BJ (cell line): Measurements from ENCODE around the gene AKNA. TPM values are rescaled to one million over a fixed set of nuclear protein-coding genes. Genes with fewer than 3 reads are reported as not detected.

ENCODE experiments used
- CTCF ChIA-PET: fragments of 350-600 bp; formaldehyde crosslinking; extraction: SDS; loops from one replicate; lab custom pipeline; 2021; ENCODE audit warnings: antibody characterized with exemption, inconsistent platforms; lab: Yijun Ruan, JAX
- POLR2A ChIA-PET: fragments of 300-600 bp; sonication (Branson Sonifier 250); formaldehyde crosslinking; extraction: SDS; loops from one replicate; lab custom pipeline; 2021; ENCODE audit warnings: antibody characterized with exemption; lab: Charles Lee
- DNase-seq: peaks from one replicate; pipeline ENCODE4 v3.0.0-alpha.2; 2011; ENCODE audit warnings: low read depth
- H3K27me3 ChIP-seq: 2 replicates; pipeline ENCODE4 v1.6.0; 2011; ENCODE audit warnings: low read length; ENCODE audit not compliant: control insufficient read depth, insufficient read depth
- H3K36me3 ChIP-seq: 2 replicates; pipeline ENCODE4 v1.5.1; 2011; ENCODE audit warnings: low read length; ENCODE audit not compliant: control insufficient read depth, insufficient read depth
- H3K4me3 ChIP-seq: 2 replicates; pipeline ENCODE4 v1.5.1; 2011; ENCODE audit warnings: low read depth, mild to moderate bottlenecking, control low read depth, low read length
- polyA plus RNA-seq: library from polyadenylated mRNA; depleted of rRNA; stranded (reverse); fragments of >200 nt; gene quantifications from 2 replicates; pipeline ENCODE4 v1.2.3, GENCODE V29; 2011
- TF ChIP-seq, protein P1 (sequence below): IDR thresholded peaks from 2 replicates; pipeline ENCODE4 v1.5.1; 2011; ENCODE audit warnings: low read depth, mild to moderate bottlenecking, control low read depth, inconsistent platforms, low read length, moderate library complexity; ENCODE audit not compliant: insufficient read depth

AKNA gene
- polyA plus RNA-seq, 1 experiment = 11.8 TPM

DNA sequence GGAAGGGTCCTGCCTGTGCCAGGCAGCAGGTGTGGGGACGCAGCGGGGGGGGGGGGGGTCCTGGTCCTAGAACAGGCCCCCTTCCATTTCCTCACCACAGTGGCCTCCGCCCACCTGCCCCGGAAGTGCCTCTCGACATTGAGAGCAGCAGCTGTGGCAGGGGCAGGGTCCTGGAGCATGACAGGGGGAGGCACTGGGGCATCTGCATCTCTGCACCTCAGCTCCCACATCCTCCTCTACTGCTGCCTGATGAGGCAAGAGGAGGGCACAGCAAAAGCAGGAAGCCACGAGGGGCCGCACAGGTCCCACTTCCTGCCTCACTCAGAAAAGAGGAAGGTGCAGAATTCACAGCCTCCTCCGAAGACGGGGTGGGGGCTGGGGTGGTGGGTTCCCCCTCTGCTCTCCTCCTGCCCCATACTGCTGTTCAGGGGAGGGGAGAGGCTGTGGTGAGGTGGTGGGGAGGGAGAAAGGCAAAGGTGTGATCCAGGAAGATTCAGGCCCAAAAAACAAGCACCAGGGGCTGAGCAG lies 14.8 kb downstream of the AKNA start:
- ChIA-PET POLR2A (no interaction called here), CTCF (no interaction called here)
- Histone ChIP-seq H3K36me3 (peaks cover 23% of the 10 kb centered on the region), H3K4me3 (no peak overlapping the region), H3K27me3 (no peaks in the 10 kb centered on the region)
- TF ChIP-seq, protein P1, sequence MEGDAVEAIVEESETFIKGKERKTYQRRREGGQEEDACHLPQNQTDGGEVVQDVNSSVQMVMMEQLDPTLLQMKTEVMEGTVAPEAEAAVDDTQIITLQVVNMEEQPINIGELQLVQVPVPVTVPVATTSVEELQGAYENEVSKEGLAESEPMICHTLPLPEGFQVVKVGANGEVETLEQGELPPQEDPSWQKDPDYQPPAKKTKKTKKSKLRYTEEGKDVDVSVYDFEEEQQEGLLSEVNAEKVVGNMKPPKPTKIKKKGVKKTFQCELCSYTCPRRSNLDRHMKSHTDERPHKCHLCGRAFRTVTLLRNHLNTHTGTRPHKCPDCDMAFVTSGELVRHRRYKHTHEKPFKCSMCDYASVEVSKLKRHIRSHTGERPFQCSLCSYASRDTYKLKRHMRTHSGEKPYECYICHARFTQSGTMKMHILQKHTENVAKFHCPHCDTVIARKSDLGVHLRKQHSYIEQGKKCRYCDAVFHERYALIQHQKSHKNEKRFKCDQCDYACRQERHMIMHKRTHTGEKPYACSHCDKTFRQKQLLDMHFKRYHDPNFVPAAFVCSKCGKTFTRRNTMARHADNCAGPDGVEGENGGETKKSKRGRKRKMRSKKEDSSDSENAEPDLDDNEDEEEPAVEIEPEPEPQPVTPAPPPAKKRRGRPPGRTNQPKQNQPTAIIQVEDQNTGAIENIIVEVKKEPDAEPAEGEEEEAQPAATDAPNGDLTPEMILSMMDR = no peak
- DNase-seq = no peak

DNA sequence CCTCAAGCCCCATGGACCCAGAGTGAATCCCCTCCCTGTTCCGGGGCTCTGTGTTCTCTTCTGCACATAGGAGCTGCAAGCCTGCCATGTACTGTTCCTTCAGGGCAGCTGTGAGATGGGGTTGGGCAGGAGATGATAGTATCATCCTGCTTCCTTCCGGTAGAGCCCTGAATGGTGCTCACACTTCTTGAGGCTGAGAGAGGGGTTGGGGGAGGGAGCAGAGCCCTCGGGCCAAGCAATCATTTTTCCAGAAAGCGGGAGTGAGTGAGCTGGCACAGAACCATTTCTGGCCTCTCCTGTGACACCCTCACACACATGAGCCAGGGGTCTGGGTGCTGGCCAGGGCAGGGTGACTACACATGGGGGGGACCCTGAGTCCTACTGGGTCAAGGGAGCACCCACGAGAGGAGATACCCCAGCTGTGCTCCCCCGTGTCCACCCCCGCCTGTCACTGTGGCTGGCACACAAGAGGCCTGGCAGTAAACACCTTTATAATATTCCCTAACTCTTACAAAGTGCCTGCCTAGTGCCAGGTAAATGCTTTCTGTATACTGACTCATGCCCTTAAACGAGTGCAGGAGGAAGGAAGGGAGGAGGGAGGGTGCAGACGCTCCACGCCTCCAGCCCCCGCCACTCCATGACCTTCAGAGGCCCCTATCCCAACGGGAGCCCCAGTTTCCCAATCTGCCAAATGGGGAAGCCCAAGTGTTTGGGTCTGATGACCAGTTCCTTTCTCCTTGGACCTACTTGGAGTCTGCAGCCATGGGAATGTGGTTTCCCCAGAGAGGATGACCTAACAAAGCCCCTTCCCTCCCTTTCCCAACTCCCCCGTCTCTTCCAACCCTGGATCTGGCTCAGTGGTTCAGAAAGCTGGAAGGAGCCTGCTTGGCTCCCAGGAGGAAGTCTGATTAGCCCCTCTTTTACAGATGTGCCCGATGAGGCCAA lies 15.5 kb downstream of the AKNA start:
- TF ChIP-seq, protein P1 = no peak
- Histone ChIP-seq H3K27me3 (no peaks in the 10 kb centered on the region), H3K4me3 (no peak overlapping the region), H3K36me3 (peaks cover 24% of the 10 kb centered on the region)
- DNase-seq = no peak
- POLR2A ChIA-PET = no interaction called here
- CTCF ChIA-PET = interaction anchor here (0.8 to 1.4 kb wide), 3 partner anchors 9 to 33 kb away, joined by 3 to 8 read pairs (median 4); partner anchors contain the start of gene AKNA

DNA sequence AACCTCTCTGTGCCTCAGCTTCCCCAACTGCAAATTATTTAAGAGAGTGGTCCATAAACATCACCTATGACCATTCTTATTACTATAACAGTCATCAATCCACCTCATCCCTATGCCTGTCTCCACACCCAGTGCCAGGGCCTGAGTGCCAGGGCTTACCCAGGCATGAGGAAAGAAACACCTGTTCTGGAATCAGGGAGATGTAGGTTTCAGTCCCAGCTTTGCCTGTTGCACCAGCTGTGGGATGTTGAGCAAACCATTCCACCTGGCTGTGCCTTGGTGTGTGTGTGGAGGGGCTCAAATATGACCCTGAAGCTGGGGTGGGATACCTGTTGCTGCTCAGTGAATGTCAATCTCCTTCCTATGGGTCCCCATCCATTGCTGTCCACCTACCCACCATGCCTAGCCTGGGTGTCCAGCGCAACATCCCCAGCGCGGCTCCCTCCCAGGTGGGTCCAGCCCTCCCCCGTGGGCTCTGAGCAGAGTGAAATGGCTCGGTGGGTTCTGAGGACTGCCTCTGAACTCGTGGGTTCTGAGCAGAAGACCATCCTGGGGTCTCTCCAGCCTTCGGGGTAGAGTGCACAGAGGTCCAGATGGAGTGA lies 16.3 kb downstream of the AKNA start:
- POLR2A ChIA-PET = no interaction called here
- Histone ChIP-seq H3K36me3 (peaks cover 20% of the 10 kb centered on the region), H3K27me3 (no peaks in the 10 kb centered on the region), H3K4me3 (no peak overlapping the region)
- CTCF ChIA-PET = interaction anchor here (1.1 to 1.4 kb wide), 3 partner anchors 16 to 34 kb away, joined by 3 to 8 read pairs (median 4); partner anchors contain the start of gene AKNA
- TF ChIP-seq, protein P1 = no peak
- DNase-seq = no peak

DNA sequence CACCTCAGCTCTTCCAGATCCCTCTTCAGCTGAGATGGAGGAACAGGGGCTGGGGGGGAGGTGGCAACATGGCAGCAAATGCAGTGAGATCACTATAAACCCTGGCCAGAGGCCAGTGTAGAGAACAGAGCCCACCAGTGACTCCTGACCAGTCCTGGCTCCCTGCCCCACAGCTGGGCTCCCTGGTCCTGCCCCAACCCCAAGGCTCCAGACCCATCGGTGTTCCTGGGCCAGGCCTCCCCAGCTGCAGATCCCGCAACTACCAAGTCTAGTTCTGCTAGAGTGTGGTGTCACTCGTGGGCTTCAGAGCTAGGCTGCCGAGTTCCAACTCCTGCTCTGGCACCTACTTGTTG lies 16.8 kb downstream of the AKNA start:
- ChIA-PET CTCF (interaction anchor here (1.1 to 1.4 kb wide), 3 partner anchors 16 to 35 kb away, joined by 3 to 8 read pairs (median 4); partner anchors contain the start of gene AKNA), POLR2A (no interaction called here)

More for the DNA sequence above, 16.8 kb downstream of the AKNA start:
- H3K4me3 ChIP-seq = no peak overlapping the region
- no peaks in the 10 kb centered on the region for H3K27me3 ChIP-seq
- H3K36me3 ChIP-seq = peaks cover 18% of the 10 kb centered on the region
- TF ChIP-seq, protein P1 = no peak
- no peak for DNase-seq
